Endothelial cell of umbilical vein (primary cell): ENCODE measurements around the gene CA6. TPM values are rescaled to one million over a fixed set of nuclear protein-coding genes. Genes with fewer than 3 reads are reported as not detected.

ENCODE experiments used
- BruUV-seq: library from RNA; stranded (reverse); fragments of 400-500 nt; replicated peaks from 2 replicates; lab custom pipeline; 2021; lab: Mats Ljungman, UMichigan
- CTCF ChIA-PET: fragments of 300-600, 350-600 bp; sonication (Branson Sonifier 250); formaldehyde crosslinking; loops from one replicate; lab custom pipeline; 2021; ENCODE audit warnings: antibody characterized with exemption, inconsistent platforms; lab: Charles Lee
- POLR2A ChIA-PET: fragments of 300-600, 350-600 bp; sonication (Branson Sonifier 250); formaldehyde crosslinking; loops from one replicate; lab custom pipeline; 2021; ENCODE audit warnings: antibody characterized with exemption, inconsistent platforms; lab: Charles Lee
- DNase-seq: peaks from one replicate; pipeline ENCODE4 v3.0.0-alpha.2; 2011; ENCODE audit warnings: low read depth, low spot score
- FAIRE-seq: peaks from 2 replicates; lab custom pipeline; 2011; peaks lifted over from hg19 to GRCh38; lab: Jason Lieb, UNC
- H2AFZ ChIP-seq: 2 replicates; pipeline ENCODE4 v1.6.0; 2012; ENCODE audit warnings: low read depth, low read length, control low read depth, inconsistent platforms
- H3K27ac ChIP-seq: 2 replicates; pipeline ENCODE4 v1.5.1; 2011; ENCODE audit warnings: low read depth, mild to moderate bottlenecking, control low read depth, low read length, moderate library complexity; ENCODE audit not compliant: insufficient read depth
- H3K27me3 ChIP-seq, 2 experiments: 2 replicates each; pipeline versions ENCODE4 v1.6.0 to v1.6.1; 2011; ENCODE audit warnings: low read length in 2 of 2, mixed read lengths in 1 of 2; ENCODE audit not compliant: control insufficient read depth in 2 of 2, insufficient read depth in 2 of 2
- H3K36me3 ChIP-seq, 2 experiments: 2 replicates in 1 of 2; 3 replicates in 1 of 2; pipeline ENCODE4 v1.5.1; 2011; ENCODE audit warnings: low read length in 2 of 2, mild to moderate bottlenecking in 1 of 2, moderate library complexity in 1 of 2; ENCODE audit not compliant: control insufficient read depth in 2 of 2, insufficient read depth in 2 of 2; ENCODE audit errors: extremely low read depth in 1 of 2
- H3K4me1 ChIP-seq: 3 replicates; pipeline ENCODE4 v1.5.1; 2011; ENCODE audit warnings: mild to moderate bottlenecking, low read length; ENCODE audit not compliant: control insufficient read depth, insufficient read depth; ENCODE audit errors: extremely low read depth
- H3K4me2 ChIP-seq: 2 replicates; pipeline ENCODE4 v1.6.1; 2011; ENCODE audit warnings: low read length, control low read depth, mixed read lengths; ENCODE audit not compliant: insufficient read depth
- H3K4me3 ChIP-seq, 3 experiments: fragments of 200-600 bp in 1 of 3; sonication (generic), shearing (Covaris generic) in 1 of 3; replicated peaks in 1 of 3; 2 replicates each; pipeline ENCODE4 v1.5.1; 2011 to 2016; ENCODE audit warnings: control low read depth in 3 of 3, low read length in 3 of 3, mild to moderate bottlenecking in 2 of 3, inconsistent platforms in 1 of 3, low read depth in 1 of 3, moderate library complexity in 1 of 3; ENCODE audit not compliant: insufficient read depth in 1 of 3
- H3K79me2 ChIP-seq: 2 replicates; pipeline ENCODE4 v1.6.0; 2012; ENCODE audit warnings: low read length, inconsistent platforms; ENCODE audit not compliant: control insufficient read depth, insufficient read depth
- H3K9ac ChIP-seq: replicated peaks from 2 replicates; pipeline ENCODE3; 2011; ENCODE audit warnings: low read length, control low read depth; ENCODE audit not compliant: insufficient read depth; ENCODE audit errors: extremely low read depth
- H3K9me1 ChIP-seq: replicated peaks from 3 replicates; pipeline ENCODE4 v1.6.0; 2011; ENCODE audit warnings: mild to moderate bottlenecking, low read length; ENCODE audit not compliant: control insufficient read depth, insufficient read depth; ENCODE audit errors: extremely low read depth
- H3K9me3 ChIP-seq: replicated peaks from 2 replicates; pipeline ENCODE4 v1.5.1; 2012; ENCODE audit warnings: low read length, inconsistent platforms; ENCODE audit not compliant: control insufficient read depth, insufficient read depth
- H4K20me1 ChIP-seq: replicated peaks from 2 replicates; pipeline ENCODE3; 2011; ENCODE audit warnings: mild to moderate bottlenecking, low read length; ENCODE audit not compliant: control insufficient read depth, insufficient read depth; ENCODE audit errors: extremely low read depth
- FOS ChIP-seq: IDR thresholded peaks from 2 replicates; pipeline ENCODE4 v1.6.1; 2011; ENCODE audit warnings: mild to moderate bottlenecking, low read length, moderate library complexity, borderline replicate concordance; ENCODE audit not compliant: insufficient read depth
- MYC ChIP-seq: IDR thresholded peaks from one replicate; pipeline ENCODE4 v1.6.1; 2011; ENCODE audit warnings: mild to moderate bottlenecking, low read depth, low read length
- POLR2AphosphoS5 ChIP-seq: IDR thresholded peaks from 2 replicates; pipeline ENCODE4 v1.6.1; 2012; ENCODE audit warnings: low read depth, mild to moderate bottlenecking, control low read depth, low read length, moderate library complexity; ENCODE audit not compliant: insufficient read depth
- dilution Hi-C: fragments of 300-500 bp; cut with MboI; formaldehyde crosslinking; loops from one replicate; pipeline ENCODE4 v1.15.0; 2019; ENCODE audit warnings: low sequenced_read_pairs; ENCODE audit not compliant: extremely low pct_ligation_motif_present
- intact Hi-C: fragments of 100-400 bp; cut with micrococcal nuclease; formaldehyde crosslinking; loops from one replicate; pipeline ENCODE4 v1.10.0; 2022
- polyA plus RNA-seq, 4 experiments: library from polyadenylated mRNA; depleted of rRNA in 3 of 4; stranded (reverse) in 3 of 4; unstranded in 1 of 4; fragments of >200 nt; gene quantifications; 2 replicates each; pipeline versions ENCODE4 v1.2.1 to v1.2.3, GENCODE V29; 2011 to 2012; ENCODE audit warnings: missing spikeins in 1 of 4
- total RNA-seq: library from RNA; stranded (reverse); gene quantifications from 2 replicates; pipeline ENCODE4 v1.2.3, GENCODE V29; 2021

Gene CA6
- total and polyA plus RNA-seq, 2 donors (not counting 3 experiments of a cell fraction or from before 2014, with no cell fraction given) = not detected

- DNase-seq = no peak
- Histone ChIP-seq H3K9ac (no peak overlapping the region), H3K36me3 (no peaks in the 10 kb centered on the region), H3K9me1 (no peaks in the 10 kb centered on the region), H3K4me1 (peaks cover 3% of the 10 kb centered on the region), H3K27ac (no peak overlapping the region), H3K79me2 (no peaks in the 10 kb centered on the region), H4K20me1 (no peaks in the 10 kb centered on the region), H3K27me3 (no peaks in the 10 kb centered on the region), H2AFZ (no peak overlapping the region), H3K9me3 (no peaks in the 10 kb centered on the region), H3K4me3 (no peak overlapping the region), H3K4me2 (no peak overlapping the region)
- dilution Hi-C loops (no loop called here), intact Hi-C loops (loop anchor here (1.0 kb wide), 1 partner anchor 90 kb away; no protein-coding TSS in a partner anchor)
- FAIRE-seq = no peak
- TF ChIP-seq FOS (no peak), MYC (no peak)
- ChIA-PET CTCF (interaction anchor here (0.9 to 5.5 kb wide), 3 partner anchors 31 to 91 kb away, joined by 3 to 46 read pairs (median 3); no protein-coding TSS in a partner anchor), POLR2A (no interaction called here)
- BruUV-seq = no TSS peak
These were observed 65.2 kb downstream of the CA6 start for GRCh38 chr1:9010781-9011323.

DNA sequence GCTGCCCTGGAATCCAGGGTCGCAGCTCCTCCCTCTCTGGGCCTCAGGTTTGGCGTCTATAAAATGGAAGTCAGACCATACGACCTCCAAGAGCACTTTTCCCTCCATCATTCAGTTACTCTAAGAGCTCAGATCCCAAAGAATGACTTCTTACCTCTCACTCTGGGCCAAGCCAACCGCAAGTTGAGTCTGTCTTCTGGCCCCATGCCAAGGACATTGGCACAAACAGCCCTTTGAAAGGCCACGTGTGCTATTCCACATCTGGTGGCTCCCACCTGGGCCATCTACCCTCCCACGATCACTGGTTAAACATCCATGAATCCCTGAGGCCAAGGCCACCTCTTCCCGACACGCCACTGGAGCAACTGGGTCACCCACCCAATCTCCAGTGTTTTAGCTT is 68.2 kb downstream of the CA6 start:
- no peaks in the 10 kb centered on the region for H3K79me2 ChIP-seq
- H3K36me3 ChIP-seq = no peaks in the 10 kb centered on the region
- ChIA-PET CTCF (interaction anchor here (2.3 to 3.7 kb wide), 2 partner anchors 9 to 88 kb away, joined by 9 to 45 read pairs; no protein-coding TSS in a partner anchor), POLR2A (no interaction called here)
- DNase-seq (no peak), FAIRE-seq (no peak)
- dilution Hi-C loops = no loop called here
- H4K20me1 ChIP-seq = no peaks in the 10 kb centered on the region
- H3K4me3 ChIP-seq = no peak overlapping the region
- H2AFZ ChIP-seq = no peak overlapping the region
- no peak overlapping the region for H3K9ac ChIP-seq
- no peak overlapping the region for H3K4me2 ChIP-seq
- peaks cover 12% of the 10 kb centered on the region for H3K4me1 ChIP-seq
- H3K27ac ChIP-seq = no peak overlapping the region
- no peaks in the 10 kb centered on the region for H3K9me3 ChIP-seq
- no peaks in the 10 kb centered on the region for H3K27me3 ChIP-seq
- intact Hi-C loops = no loop called here
- H3K9me1 ChIP-seq = no peaks in the 10 kb centered on the region
- no TSS peak for BruUV-seq
- TF ChIP-seq POLR2AphosphoS5 (no peak), MYC (no peak)
